H4 (cell line): ENCODE data around the gene COPS6. TPM values are rescaled to one million over a fixed set of nuclear protein-coding genes. Genes with fewer than 3 reads are reported as not detected.
A peak's percentile ranks its signal among the peaks of the same experiment; 100 is the strongest.
"Not testable (repeated sequence)": the region's sequence is repeated elsewhere in the genome, so short reads cannot be mapped to it uniquely, and the experiment has no call there.

ENCODE experiments used
- DNase-seq: peaks from one replicate; pipeline ENCODE4 v3.0.0-alpha.2; 2015; ENCODE audit warnings: low spot score
- total RNA-seq: library from RNA; depleted of rRNA; stranded (reverse); fragments of >200 nt; shearing (Covaris generic); gene quantifications from 2 replicates; pipeline ENCODE4 v1.2.3, GENCODE V29; 2014; rRNA removed

The COPS6 gene
- total RNA-seq, 1 experiment from 2014 or later, result 95.4 TPM

DNA sequence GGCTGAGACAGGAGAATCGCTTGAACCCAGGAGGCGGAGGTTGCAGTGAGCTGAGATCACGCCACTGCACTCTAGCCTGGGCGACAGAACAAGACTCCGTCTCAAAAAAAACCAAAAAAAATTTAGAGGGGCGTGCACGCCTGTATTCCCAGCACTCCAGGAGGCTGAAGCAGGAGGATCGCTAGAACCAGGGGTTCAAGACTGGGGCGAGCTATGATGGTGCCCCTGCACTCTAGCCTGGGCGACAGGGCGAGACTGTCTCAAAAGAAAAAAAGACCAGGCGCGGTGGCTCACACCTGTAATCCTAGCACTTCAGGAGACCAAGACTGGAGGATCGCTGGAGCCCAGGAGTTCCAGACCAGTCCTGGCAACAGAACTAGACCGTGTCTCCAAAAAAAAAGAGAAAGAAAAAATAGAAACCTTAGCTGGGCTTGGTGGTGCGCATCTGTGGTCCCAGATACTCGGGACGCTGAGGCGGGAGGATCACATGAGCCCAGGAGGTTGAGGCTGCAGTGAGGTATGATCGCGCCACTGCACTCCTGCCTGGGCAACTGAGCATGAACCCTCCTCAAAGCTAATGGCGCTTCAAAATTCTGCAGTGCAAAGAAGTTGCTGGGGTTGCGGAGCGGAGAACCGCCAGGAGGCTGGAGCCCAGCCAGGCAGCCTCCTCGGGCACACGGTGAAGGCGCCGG lies 37.6 kb downstream of the COPS6 start:
- DNase-seq, result no peak

- DNase-seq, result peak; percentile 84
Observed at GRCh38 chr7:100126931-100127865, 38.4 kb downstream of the COPS6 start, which contains the start of gene MBLAC1. MBLAC1 (plus strand) TSS chr7:100126967; CDS start chr7:100127396, 429 bp downstream.

- no peak for DNase-seq
Observed at GRCh38 chr7:100127866-100128636, 39.3 kb downstream of the COPS6 start.

DNA sequence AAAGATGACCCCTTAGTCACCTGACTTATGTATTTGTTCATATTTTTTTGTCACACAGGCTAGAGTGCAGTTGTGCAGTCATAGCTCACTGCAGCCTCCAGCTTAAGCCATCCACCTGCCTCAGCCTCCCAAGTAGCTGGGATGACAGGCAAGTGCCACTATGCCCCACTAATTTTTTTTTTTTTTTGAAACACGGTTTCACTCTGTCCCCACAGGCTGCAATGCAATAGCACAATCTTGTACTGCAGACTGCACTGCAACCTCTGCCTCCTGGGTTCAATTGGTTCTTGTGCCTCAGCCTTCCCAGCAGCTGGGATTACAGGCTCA lies 39.8 kb downstream of the COPS6 start:
- DNase-seq, result no peak

DNA sequence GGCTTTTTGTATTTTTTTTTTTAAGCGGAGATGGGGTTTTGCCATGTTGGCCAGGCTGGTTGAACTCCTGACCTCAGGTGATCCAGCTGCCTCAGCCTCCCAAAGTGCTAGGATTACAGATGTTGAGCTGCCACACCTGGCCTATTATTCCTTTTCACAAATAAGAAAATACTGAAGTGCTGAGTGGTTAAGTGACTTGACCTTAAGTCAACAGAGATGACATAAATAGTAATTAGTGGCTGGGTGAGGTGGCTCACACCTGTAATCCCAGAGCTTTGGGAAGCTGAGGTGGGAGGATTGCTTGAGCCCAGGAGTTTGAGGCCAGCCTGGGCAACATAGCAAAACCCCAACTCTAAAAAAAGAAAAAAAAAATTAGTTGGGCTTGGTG lies 41.4 kb downstream of the COPS6 start:
- DNase-seq, result not testable (repeated sequence)

GRCh38 chr7:100130608-100131453 lies 42.1 kb downstream of the COPS6 start:
- DNase-seq, result no peak

GRCh38 chr7:100132126-100132525 lies 43.4 kb downstream of the COPS6 start:
- no peak for DNase-seq

DNA sequence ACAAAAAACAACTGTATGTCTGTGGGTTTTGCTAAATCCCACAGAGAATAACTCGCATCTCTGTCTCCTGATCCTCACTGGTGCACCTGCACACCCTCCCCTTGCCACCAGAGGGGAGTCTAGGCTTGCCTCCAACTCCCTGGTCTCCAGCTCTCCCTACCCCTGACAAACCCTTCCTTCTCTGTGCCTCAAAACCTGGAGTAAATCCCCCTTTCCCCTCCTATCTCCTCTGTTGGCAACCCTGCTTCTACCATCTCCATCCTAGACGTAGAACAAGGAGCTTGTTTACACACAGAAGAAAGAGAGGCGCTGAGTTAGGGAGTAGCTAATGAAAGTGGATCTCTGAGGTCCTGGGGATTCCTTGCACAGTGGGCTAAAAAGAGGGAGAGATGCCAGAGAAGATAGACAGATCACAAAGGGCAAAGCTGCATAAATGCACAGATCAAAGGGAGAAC lies 44.0 kb downstream of the COPS6 start:
- DNase-seq, result peak; percentile 67

DNA sequence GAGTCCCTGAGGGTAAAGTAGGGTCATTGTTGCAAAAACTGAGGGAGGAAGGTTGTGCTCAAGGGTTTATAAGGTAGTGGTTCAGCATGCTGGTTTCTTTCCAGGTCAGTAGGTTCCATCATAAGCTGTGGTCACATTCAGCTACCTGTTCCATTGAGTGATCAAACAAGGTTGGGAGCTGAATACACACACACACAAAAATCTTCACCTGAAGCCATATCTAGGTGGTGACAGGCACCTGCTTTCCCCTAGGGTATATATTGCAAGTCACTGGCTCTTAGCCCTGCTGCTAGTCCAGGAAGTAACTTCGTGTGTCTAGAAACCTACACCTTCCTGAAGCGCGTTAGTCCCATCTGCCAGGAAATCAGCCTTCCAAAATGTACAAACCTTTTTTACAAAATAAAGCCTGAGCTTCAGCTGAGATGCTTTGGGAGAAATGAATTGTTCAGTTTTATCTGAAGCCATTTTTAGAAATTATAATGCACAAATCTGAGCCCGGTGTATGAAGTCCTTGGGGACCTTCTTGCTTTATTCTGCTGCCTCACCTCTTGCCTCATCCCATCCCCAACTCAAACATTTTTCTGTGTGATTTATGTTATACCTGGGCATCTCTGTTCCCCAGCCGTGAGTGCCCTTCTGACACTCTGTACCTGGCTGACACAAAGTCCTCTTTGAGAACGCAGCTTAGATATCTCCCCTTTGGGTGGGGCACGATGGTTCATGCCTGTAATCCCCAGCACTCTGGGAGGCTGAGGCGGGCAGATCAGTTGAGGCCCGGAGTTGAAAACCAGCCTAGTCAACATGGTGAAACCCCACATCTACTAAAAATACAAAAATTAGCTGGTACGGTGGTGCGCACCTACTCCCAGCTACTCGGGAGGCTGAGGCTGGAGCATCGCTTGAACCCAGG lies 49.3 kb downstream of the COPS6 start:
- DNase-seq, result no peak

DNA sequence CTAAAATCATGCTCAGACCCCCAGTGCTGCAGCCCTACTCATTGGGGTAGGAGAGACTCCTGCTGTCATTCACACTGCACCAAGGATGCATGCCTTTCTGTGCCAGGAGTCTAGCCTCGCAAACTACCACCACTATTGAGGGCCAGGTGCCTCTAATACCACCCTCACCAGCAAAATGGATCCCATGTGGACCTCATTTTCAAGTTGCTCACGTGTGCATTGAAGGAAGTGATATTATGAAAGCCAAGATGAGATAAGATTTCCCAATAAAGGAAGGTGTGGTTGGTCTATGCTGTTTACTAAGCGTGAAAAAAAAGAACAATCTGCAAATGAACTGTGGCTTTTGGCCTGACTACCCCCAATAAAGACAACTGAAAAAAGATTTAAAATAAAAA lies 52.8 kb downstream of the COPS6 start:
- no peak for DNase-seq

Other genes starting within 250 kb of the COPS6 start
- gene OR2AE1, start 211.9 kb upstream of the COPS6 start, total RNA-seq, result 0.23 TPM in 1 of 2 replicates, not detected in the other
- gene TRIM4, start 169.4 kb upstream of the COPS6 start, total RNA-seq, result 21.1 and 21.7 TPM in 2 replicates
- gene GJC3, start 159.3 kb upstream of the COPS6 start, total RNA-seq, result 0.10 TPM in 1 of 2 replicates, not detected in the other
- gene AZGP1, start 112.9 kb upstream of the COPS6 start, total RNA-seq, result 1.3 and 3.5 TPM in 2 replicates
- gene ZKSCAN1, start 73.4 kb upstream of the COPS6 start, total RNA-seq, result 9.1 and 12.2 TPM in 2 replicates
- gene ZSCAN21, start 39.2 kb upstream of the COPS6 start, total RNA-seq, result 11.7 and 17.4 TPM in 2 replicates
- 32.3 and 32.5 TPM in 2 replicates for gene ZNF3, start 7.2 kb upstream of the COPS6 start, total RNA-seq
- 258 and 299 TPM in 2 replicates for gene MCM7, start 12.4 kb downstream of the COPS6 start, total RNA-seq
- gene AP4M1, start 12.7 kb downstream of the COPS6 start, total RNA-seq, result 20.0 and 29.6 TPM in 2 replicates
- 44.0 and 62.1 TPM in 2 replicates for gene TAF6, start 30.4 kb downstream of the COPS6 start, total RNA-seq
- gene CNPY4, start 30.7 kb downstream of the COPS6 start, total RNA-seq, result 31.9 and 33.1 TPM in 2 replicates
- 0.52 and 1.6 TPM in 2 replicates for gene MBLAC1, start 38.0 kb downstream of the COPS6 start, total RNA-seq
- gene LAMTOR4, start 59.9 kb downstream of the COPS6 start, total RNA-seq, result 217 and 229 TPM in 2 replicates
- 7.7 and 8.0 TPM in 2 replicates for gene TRAPPC14, start 69.8 kb downstream of the COPS6 start, total RNA-seq
- gene GAL3ST4, start 79.6 kb downstream of the COPS6 start, total RNA-seq, result 0.33 and 0.62 TPM in 2 replicates
- 0.95 and 3.6 TPM in 2 replicates for gene GPC2, start 88.4 kb downstream of the COPS6 start, total RNA-seq
- 0.35 TPM in 1 of 2 replicates, not detected in the other for gene STAG3, start 88.9 kb downstream of the COPS6 start, total RNA-seq
- gene PVRIG, start 131.0 kb downstream of the COPS6 start, total RNA-seq, result not detected in 2 replicates
- gene SPDYE3, start 218.7 kb downstream of the COPS6 start, total RNA-seq, result not detected in 2 replicates